ENCODE results near the gene SLC35F2.
"Not testable (repeated sequence)": the region's sequence is repeated elsewhere in the genome, so short reads cannot be mapped to it uniquely, and the experiment has no call there.

The SLC35F2 gene

GRCh38 chr11:107787733-107788132, 70.9 kb downstream of the SLC35F2 start:
- H3K27ac Mint-ChIP-seq, result no peak overlapping the region
- no peaks in the 10 kb centered on the region for H3K27me3 Mint-ChIP-seq
- no peak overlapping the region for H3K4me3 Mint-ChIP-seq
- H3K36me3 Mint-ChIP-seq, result peaks cover 4% of the 10 kb centered on the region
- peaks cover 22% of the 10 kb centered on the region for H3K4me1 Mint-ChIP-seq
- DNase-seq, result no peak
- CTCF ChIA-PET, result no interaction called here
- H3K9me3 Mint-ChIP-seq, result no peaks in the 10 kb centered on the region

GRCh38 chr11:107785401-107785800, 73.2 kb downstream of the SLC35F2 start:
- Mint-ChIP-seq H3K27me3 (no peaks in the 10 kb centered on the region), H3K4me1 (peaks cover 5% of the 10 kb centered on the region), H3K4me3 (no peak overlapping the region), H3K36me3 (peaks cover 2% of the 10 kb centered on the region), H3K9me3 (no peaks in the 10 kb centered on the region), H3K27ac (no peak overlapping the region)
- CTCF ChIA-PET, result no interaction called here
- no peak for DNase-seq

GRCh38 chr11:107783121-107783520, 75.5 kb downstream of the SLC35F2 start:
- DNase-seq, result no peak
- CTCF ChIA-PET, result interaction anchor here (1.2 kb wide), 1 partner anchor 12 kb away, joined by 3 read pairs; no protein-coding TSS in a partner anchor
- Mint-ChIP-seq H3K27ac (no peak overlapping the region), H3K27me3 (no peaks in the 10 kb centered on the region), H3K36me3 (no peaks in the 10 kb centered on the region), H3K4me3 (no peak overlapping the region), H3K9me3 (no peaks in the 10 kb centered on the region), H3K4me1 (no peaks in the 10 kb centered on the region)

- no peak for DNase-seq
- CTCF ChIA-PET, result no interaction called here
- Mint-ChIP-seq H3K9me3 (no peaks in the 10 kb centered on the region), H3K36me3 (no peaks in the 10 kb centered on the region), H3K27ac (no peak overlapping the region), H3K4me1 (no peaks in the 10 kb centered on the region), H3K27me3 (no peaks in the 10 kb centered on the region), H3K4me3 (no peak overlapping the region)
Observed at GRCh38 chr11:107780775-107781174, 77.8 kb downstream of the SLC35F2 start.

GRCh38 chr11:107780136-107780535, 78.5 kb downstream of the SLC35F2 start:
- Mint-ChIP-seq H3K27me3 (no peaks in the 10 kb centered on the region), H3K4me3 (no peak overlapping the region), H3K4me1 (no peaks in the 10 kb centered on the region), H3K27ac (no peak overlapping the region), H3K9me3 (no peaks in the 10 kb centered on the region), H3K36me3 (no peaks in the 10 kb centered on the region)
- DNase-seq, result no peak
- CTCF ChIA-PET, result interaction anchor here (0.8 kb wide), 1 partner anchor 9 kb away, joined by 3 read pairs; no protein-coding TSS in a partner anchor

GRCh38 chr11:107778839-107779517, 79.6 kb downstream of the SLC35F2 start:
- Mint-ChIP-seq H3K27ac (no peak overlapping the region), H3K4me1 (no peaks in the 10 kb centered on the region), H3K9me3 (no peaks in the 10 kb centered on the region), H3K27me3 (no peaks in the 10 kb centered on the region), H3K36me3 (no peaks in the 10 kb centered on the region), H3K4me3 (no peak overlapping the region)
- DNase-seq, result no peak
- CTCF ChIA-PET, result interaction anchor here (1.5 to 2.0 kb wide), 2 partner anchors 9 to 37 kb away, joined by 5 to 6 read pairs; no protein-coding TSS in a partner anchor

- H3K36me3 Mint-ChIP-seq, result no peaks in the 10 kb centered on the region
- DNase-seq, result no peak
- no peaks in the 10 kb centered on the region for H3K9me3 Mint-ChIP-seq
- no peak overlapping the region for H3K27ac Mint-ChIP-seq
- CTCF ChIA-PET, result no interaction called here
- peaks cover 6% of the 10 kb centered on the region for H3K27me3 Mint-ChIP-seq
- H3K4me3 Mint-ChIP-seq, result no peak overlapping the region
- H3K4me1 Mint-ChIP-seq, result no peaks in the 10 kb centered on the region
Observed at GRCh38 chr11:107777110-107777509, 81.5 kb downstream of the SLC35F2 start.

- Mint-ChIP-seq H3K9me3 (no peaks in the 10 kb centered on the region), H3K36me3 (no peaks in the 10 kb centered on the region), H3K4me3 (no peak overlapping the region), H3K27me3 (peaks cover 6% of the 10 kb centered on the region), H3K27ac (no peak overlapping the region), H3K4me1 (no peaks in the 10 kb centered on the region)
- CTCF ChIA-PET, result no interaction called here
- DNase-seq, result no peak
Observed at GRCh38 chr11:107776062-107776461, 82.5 kb downstream of the SLC35F2 start.

GRCh38 chr11:107770551-107770951, 88.0 kb downstream of the SLC35F2 start:
- H3K9me3 Mint-ChIP-seq, result no peaks in the 10 kb centered on the region
- H3K4me1 Mint-ChIP-seq, result peaks cover 3% of the 10 kb centered on the region
- no peak overlapping the region for H3K4me3 Mint-ChIP-seq
- CTCF ChIA-PET, result interaction anchor here (0.7 to 2.5 kb wide), 11 partner anchors 8 to 207 kb away, joined by 3 to 19 read pairs (median 4); no protein-coding TSS in a partner anchor
- no peaks in the 10 kb centered on the region for H3K36me3 Mint-ChIP-seq
- peaks cover 6% of the 10 kb centered on the region for H3K27me3 Mint-ChIP-seq
- H3K27ac Mint-ChIP-seq, result no peak overlapping the region
- DNase-seq, result no peak

- H3K36me3 Mint-ChIP-seq, result no peaks in the 10 kb centered on the region
- CTCF ChIA-PET, result interaction anchor here (0.6 to 2.5 kb wide), 2 partner anchors 9 to 105 kb away, joined by 6 read pairs; no protein-coding TSS in a partner anchor
- peaks cover 6% of the 10 kb centered on the region for H3K27me3 Mint-ChIP-seq
- no peak overlapping the region for H3K4me3 Mint-ChIP-seq
- no peak for DNase-seq
- H3K4me1 Mint-ChIP-seq, result peaks cover 3% of the 10 kb centered on the region
- no peaks in the 10 kb centered on the region for H3K9me3 Mint-ChIP-seq
- no peak overlapping the region for H3K27ac Mint-ChIP-seq
Observed at GRCh38 chr11:107769189-107769588, 89.4 kb downstream of the SLC35F2 start.

GRCh38 chr11:107758719-107759355, 99.8 kb downstream of the SLC35F2 start:
- not testable (repeated sequence) for H3K4me3 Mint-ChIP-seq, H3K9me3 Mint-ChIP-seq, DNase-seq, H3K27me3 Mint-ChIP-seq, H3K27ac Mint-ChIP-seq, H3K4me1 Mint-ChIP-seq, H3K36me3 Mint-ChIP-seq
- CTCF ChIA-PET, result interaction anchor here (1.5 to 1.9 kb wide), 2 partner anchors 12 to 17 kb away, joined by 4 to 6 read pairs; no protein-coding TSS in a partner anchor

GRCh38 chr11:107757661-107758060, 100.9 kb downstream of the SLC35F2 start:
- H3K27me3 Mint-ChIP-seq, result peaks cover 10% of the 10 kb centered on the region
- no peaks in the 10 kb centered on the region for H3K36me3 Mint-ChIP-seq
- CTCF ChIA-PET, result interaction anchor here (1.5 kb wide), 1 partner anchor 16 kb away, joined by 6 read pairs; no protein-coding TSS in a partner anchor
- no peak overlapping the region for H3K27ac Mint-ChIP-seq
- H3K4me3 Mint-ChIP-seq, result no peak overlapping the region
- DNase-seq, result no peak
- no peaks in the 10 kb centered on the region for H3K4me1 Mint-ChIP-seq
- H3K9me3 Mint-ChIP-seq, result no peaks in the 10 kb centered on the region

GRCh38 chr11:107756553-107756952, 102.0 kb downstream of the SLC35F2 start:
- DNase-seq, result no peak
- H3K4me3 Mint-ChIP-seq, result no peak overlapping the region
- no peak overlapping the region for H3K27ac Mint-ChIP-seq
- H3K9me3 Mint-ChIP-seq, result no peaks in the 10 kb centered on the region
- CTCF ChIA-PET, result no interaction called here
- no peaks in the 10 kb centered on the region for H3K4me1 Mint-ChIP-seq
- peaks cover 10% of the 10 kb centered on the region for H3K27me3 Mint-ChIP-seq
- no peaks in the 10 kb centered on the region for H3K36me3 Mint-ChIP-seq

GRCh38 chr11:107752949-107753822, 105.4 kb downstream of the SLC35F2 start:
- Mint-ChIP-seq H3K4me1 (no peaks in the 10 kb centered on the region), H3K27me3 (no peaks in the 10 kb centered on the region), H3K9me3 (no peaks in the 10 kb centered on the region), H3K36me3 (no peaks in the 10 kb centered on the region), H3K27ac (no peak overlapping the region), H3K4me3 (no peak overlapping the region)
- DNase-seq, result no peak
- CTCF ChIA-PET, result interaction anchor here (0.6 kb wide), 1 partner anchor 162 kb away, joined by 4 read pairs; no protein-coding TSS in a partner anchor

Data from activated naive CD4-positive, alpha-beta T cell treated with anti-CD3 and anti-CD28 coated beads, Interleukin-2, amount 10 ng/mL, durations not matched to agents 7 days and 5 days (primary cell).